Sciatic nerve (tissue), 2 donors: ENCODE measurements around the gene FAM78A. TPM values are rescaled to one million over a fixed set of nuclear protein-coding genes. Genes with fewer than 3 reads are reported as not detected.

ENCODE experiments used
- ATAC-seq: fragments of 200-7000 bp; cut with Tn5 transposase; one replicate; pipeline ENCODE4 v1.9.1; 2020; ENCODE audit warnings: mild to moderate bottlenecking, moderate library complexity
- DNase-seq: peaks from one replicate; pipeline ENCODE4 v3.0.0-alpha.2; 2020; ENCODE audit warnings: low spot score
- intact Hi-C: fragments of 100-400 bp; cut with DNase I; formaldehyde crosslinking; loops from one replicate; pipeline ENCODE4 v1.14.2; 2022
- total RNA-seq: library from RNA; stranded (reverse); fragmentation: NEBNext Ultra II Directional; extraction: Animal tissue kit (Norgen Biotek cat#: 25700); gene quantifications from one replicate; pipeline ENCODE4 v1.2.1, GENCODE V29; 2021
- donor health status: DM: no; HTN: no; CAD: no.
- donor health status: DM: no; HTN: no; CAD: no.

The FAM78A gene, protein sequence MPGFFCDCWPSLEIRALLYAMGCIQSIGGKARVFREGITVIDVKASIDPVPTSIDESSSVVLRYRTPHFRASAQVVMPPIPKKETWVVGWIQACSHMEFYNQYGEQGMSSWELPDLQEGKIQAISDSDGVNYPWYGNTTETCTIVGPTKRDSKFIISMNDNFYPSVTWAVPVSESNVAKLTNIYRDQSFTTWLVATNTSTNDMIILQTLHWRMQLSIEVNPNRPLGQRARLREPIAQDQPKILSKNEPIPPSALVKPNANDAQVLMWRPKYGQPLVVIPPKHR
- 4.2 TPM for total RNA-seq

- DNase-seq = no peak
- intact Hi-C loops = no loop called here
- no peak for ATAC-seq
Observed at GRCh38 chr9:131276094-131276888, at the start of gene FAM78A. TSS of gene FAM78A (minus strand) at chr9:131276510. CDS start at chr9:131276179, 331 bp downstream.

DNA sequence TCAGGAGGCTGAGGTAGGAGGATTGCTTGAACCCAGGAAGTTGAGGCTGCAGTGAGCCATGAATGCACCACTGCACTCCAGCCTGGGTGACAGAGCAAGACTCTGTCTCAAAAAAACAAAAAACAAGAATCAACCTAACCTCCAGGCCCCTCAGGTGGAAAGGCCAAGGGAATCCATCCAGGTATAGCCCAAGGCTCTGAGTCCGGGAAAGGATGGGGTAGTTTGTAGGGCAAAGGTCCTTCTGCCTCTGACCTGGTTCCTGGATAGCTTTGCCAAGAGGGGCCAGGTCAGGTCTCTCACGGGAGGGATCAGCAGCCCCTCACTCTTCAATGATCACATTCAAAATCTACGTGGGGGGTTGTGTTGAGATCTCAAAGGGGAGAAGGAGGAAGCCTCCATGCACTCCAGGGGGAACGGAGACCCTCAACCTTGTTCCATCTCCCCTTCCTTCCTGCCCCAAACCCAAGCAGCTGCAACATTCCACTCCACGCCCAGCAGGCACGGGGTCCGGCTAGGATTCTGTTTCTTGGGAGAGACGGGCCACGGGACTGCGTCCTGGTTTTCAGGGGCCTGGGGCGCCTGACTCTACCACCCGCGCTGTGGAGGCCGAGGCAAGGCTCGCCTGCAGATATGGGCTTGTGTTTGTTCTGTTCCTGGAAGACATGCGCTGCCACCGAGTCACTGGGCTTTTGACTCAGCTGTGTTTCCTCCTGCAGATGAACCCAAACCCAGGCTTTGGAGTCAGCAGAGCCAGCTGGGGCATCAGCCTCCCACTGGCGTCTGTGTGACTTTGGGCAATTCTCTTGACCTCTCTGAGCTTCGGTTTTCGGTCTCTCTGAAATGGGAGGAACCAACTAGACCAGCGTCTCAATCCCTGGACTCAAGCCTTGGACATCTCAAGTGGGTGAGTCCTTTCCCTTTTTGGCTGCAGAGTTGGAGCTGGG, 48.7 kb upstream of the FAM78A start:
- peak; percentile 37 for DNase-seq

DNA sequence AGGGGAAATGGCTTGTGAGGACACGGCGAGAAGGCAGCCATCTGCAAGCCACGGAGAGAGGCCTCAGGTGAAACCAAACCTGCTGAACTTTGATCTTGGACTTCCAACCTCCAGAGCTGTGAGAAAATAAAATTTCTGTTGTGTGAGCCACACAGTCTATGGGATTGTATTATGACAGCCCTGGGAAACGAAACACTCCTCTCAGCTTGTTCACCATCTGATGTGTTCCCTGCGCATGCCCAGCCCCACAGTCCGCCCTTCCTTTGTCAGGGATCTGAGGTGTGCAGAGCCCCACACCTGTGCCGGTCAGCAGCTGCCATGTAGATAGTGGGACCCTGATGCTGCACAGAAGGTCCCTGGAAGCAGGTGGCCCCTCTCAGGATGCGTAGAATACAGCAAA, 47.3 kb upstream of the FAM78A start:
- intact Hi-C loops = no loop called here
- no peak for ATAC-seq
- peak; percentile 34 for DNase-seq

More for the DNA sequence above, 48.7 kb upstream of the FAM78A start:
- intact Hi-C loops = no loop called here
- ATAC-seq = no peak

GRCh38 chr9:131320031-131320685, 43.8 kb upstream of the FAM78A start:
- peak; percentile 91 for ATAC-seq
- intact Hi-C loops = no loop called here
- DNase-seq = peak; percentile 73

GRCh38 chr9:131319486-131319885, 43.2 kb upstream of the FAM78A start:
- intact Hi-C loops = no loop called here
- DNase-seq = peak; percentile 62
- ATAC-seq = peak; percentile 69

DNA sequence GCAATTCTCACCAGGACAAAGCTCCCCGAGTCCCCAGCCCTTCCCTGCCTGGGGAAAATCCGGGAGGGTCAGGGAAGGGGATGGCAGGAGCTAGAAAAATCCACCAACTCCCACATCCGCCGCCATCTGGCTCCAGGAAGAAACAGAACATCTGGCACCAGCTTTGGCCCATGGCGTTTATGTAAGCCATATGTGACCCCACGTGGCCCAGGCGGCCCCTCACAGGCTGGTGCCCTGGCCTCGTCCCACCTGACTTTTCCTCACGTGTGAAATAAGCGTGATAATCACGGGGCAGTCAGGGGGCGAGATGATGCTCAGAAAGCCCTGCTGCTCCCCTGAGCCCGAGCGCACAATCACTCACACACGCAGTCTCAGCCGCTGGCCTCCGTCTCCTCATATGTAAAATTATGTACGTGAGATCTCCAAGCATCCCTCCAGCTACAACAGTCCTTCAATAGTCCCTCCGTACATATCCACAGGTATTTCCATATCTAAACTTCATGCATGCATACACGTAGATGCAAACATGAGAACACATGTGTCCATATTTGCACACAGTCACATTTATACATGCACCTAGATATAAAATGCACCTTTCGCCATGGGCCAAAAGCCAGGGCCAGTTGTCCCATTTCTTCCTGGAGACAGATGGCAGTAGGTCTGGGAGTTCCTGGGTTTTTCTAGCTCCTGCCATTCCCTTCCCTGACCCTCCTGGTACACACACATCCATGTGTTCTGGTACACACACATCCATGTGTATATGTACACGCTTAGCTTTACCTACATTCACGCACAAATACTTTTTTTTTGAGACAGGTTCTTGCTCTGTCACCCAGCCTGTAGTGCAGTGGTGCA, 42.1 kb upstream of the FAM78A start:
- no peak for DNase-seq
- intact Hi-C loops = no loop called here
- peak; percentile 75 for ATAC-seq

DNA sequence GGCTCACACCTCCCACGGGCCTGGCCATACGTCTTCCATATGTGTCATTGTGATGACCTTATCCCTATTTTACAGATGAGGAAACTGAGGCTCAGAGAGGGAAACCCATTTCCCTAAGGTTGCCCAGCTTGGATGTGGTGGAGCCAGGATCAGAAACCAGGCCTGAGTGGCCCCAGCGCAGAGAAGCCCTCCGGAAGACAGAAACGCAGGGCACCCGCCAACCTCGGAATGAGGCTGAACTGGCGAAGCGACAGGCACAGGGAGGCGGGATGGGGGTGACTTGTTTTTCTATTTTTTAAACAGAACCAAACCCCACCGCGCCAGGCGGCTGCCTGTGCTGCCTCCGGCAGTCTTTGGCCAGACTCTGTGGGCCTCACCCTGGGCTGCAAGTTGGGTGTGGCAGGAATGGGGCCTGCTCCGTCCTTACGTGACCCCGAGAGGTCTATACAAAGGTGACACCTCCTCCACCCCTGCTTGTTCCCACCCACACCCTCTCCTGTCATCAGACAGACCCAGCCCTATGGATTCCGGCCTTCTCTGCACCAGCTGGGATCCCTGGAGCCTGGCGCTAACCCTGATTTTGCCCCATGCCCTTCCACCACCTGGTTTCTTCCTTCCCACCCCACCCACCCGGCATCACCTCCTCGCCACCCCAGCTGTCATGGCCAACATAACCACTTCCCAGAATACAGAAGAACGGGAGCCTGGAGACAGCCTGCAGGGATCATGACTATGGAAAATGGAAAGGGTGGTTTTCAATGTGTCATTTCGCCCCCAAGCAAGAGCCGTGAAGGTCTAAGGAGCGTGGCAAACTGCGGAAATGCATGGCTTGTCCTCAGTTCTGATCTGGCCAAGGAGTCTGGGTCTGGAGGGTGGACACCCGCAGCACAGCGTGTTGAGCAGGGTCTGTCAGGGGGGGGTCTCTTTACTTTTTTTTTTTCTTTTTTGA, 36.8 kb upstream of the FAM78A start:
- DNase-seq (no peak), ATAC-seq (peak; percentile 41)
- intact Hi-C loops = no loop called here

- intact Hi-C loops = no loop called here
- DNase-seq = no peak
- no peak for ATAC-seq
Observed at GRCh38 chr9:131312246-131312645, 35.9 kb upstream of the FAM78A start.

GRCh38 chr9:131310833-131311554, 34.7 kb upstream of the FAM78A start:
- intact Hi-C loops = no loop called here
- DNase-seq (no peak), ATAC-seq (peak; percentile 56)

DNA sequence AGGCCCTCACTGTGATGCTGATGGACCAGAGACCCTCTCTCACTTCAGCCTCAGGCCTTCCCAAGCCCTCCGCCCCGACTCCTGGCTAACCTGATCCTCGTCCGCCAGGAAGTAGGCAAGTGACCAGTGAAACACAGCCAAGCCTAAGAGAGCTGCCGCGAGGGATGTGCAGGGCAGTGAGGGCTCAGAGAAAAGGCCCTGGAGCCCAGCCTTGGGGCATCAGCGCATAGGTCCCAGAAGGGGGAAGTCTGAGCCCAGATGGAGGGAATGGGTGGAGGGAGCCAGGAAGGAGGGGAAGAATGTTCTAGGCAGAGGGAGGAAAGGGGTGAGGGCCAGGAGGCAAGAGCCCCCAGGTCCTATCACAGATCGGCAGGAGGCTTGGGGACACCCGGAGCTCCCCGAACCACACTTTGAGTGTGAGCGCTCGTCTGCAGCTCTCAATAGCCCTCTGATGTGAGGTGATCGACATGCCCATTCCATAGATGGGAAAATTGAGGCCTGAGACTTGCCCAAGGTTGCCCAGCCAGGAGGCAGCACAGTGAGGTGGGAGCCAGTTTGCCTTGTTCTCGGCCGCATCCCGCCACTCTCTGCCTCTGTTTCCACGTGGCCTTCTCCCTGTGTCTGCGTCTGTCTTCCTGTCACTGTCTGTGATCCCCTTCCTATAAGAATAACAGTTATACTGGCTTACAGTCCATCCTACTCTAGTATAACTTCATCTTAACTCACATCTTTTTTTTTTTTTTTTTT, 33.4 kb upstream of the FAM78A start:
- intact Hi-C loops = no loop called here
- no peak for ATAC-seq
- no peak for DNase-seq

GRCh38 chr9:131308906-131309529, 32.7 kb upstream of the FAM78A start:
- no peak for DNase-seq
- intact Hi-C loops = no loop called here
- ATAC-seq = no peak

GRCh38 chr9:131308452-131308851, 32.1 kb upstream of the FAM78A start:
- intact Hi-C loops = no loop called here
- no peak for DNase-seq
- ATAC-seq = no peak

DNA sequence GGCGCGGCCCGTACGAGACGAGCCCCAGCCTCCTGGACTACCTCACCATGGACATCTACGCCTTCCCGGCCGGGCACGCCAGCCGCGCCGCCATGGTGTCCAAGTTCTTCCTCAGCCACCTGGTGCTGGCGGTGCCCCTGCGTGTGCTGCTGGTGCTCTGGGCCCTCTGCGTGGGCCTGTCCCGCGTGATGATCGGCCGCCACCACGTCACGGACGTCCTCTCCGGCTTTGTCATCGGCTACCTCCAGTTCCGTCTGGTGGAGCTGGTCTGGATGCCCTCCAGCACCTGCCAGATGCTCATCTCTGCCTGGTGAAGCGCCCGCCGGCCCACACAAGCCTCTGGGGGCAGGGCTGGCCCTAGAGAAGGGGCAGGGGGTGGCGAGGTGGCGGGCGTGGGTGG, 31.7 kb upstream of the FAM78A start:
- DNase-seq (no peak), ATAC-seq (no peak)
- intact Hi-C loops = no loop called here

DNA sequence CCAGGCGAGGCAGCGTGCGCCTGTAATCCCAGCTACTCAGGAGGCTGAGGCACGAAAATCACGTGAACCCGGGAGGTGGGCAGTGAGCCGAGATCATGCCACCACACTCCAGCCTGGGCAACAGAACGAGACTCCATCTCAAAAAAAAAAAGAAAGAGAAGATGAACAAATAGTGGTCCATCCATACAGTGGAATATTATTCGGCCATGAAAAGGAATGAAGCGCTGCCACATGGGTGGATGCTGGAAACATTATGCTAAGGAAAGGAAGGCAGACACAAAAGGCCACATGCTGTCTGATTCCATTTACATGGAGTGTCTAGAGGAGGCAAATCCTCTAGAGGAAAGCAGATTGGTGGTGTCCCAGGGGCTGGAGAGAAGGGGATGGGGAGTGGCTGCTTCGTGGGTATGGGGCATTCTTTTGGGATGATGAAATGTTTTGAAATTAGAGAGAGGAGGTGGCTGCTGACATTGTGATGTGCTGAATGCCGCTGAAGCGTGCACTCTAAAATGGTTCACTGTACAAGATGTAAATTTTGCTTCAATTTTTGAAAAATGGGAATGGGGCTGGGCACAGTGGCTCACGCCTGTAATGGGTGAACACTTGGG, 30.2 kb upstream of the FAM78A start:
- no peak for DNase-seq
- intact Hi-C loops = no loop called here
- ATAC-seq = no peak
